ENCODE results near the gene BRD7. TPM values are rescaled to one million over a fixed set of nuclear protein-coding genes. Genes with fewer than 3 reads are reported as not detected.

The BRD7 gene
- total and polyA plus RNA-seq, 10 of the 15 experiments (the other 5 are each of a cell fraction or from before 2014, with no cell fraction given), result 16.9 to 74.7 (median 52.0) TPM

DNA sequence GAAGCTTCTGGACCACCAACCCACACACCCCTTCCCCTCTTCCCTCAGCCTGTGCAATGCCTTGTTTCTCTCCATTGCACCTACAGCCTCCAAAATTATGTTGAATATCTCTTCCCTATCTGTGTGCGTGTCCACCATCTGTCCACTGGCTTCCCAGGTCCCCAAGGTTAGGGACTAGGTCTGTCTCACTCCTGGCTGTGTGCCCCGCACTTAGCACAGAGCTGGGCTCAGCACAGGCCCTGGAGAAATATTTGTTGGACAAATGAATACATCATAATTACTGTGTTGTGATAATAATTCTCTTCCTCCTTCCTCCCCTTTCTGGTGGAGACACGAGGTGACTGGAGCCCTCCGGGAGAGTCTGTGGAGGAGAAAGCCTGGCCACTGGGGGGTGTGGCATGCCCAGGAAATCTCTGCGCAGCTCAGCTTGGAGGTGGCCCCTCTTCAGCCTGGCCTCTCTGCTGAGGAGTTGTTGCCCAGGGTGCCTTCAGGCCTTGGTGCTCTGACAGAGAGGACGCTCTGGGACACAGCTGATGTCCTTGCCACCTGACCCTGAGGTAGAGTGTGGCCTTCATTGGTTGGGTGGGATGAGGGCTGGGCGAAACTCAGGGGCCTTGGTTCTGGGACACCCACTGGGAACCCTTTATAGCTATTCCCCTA lies 3.3 kb upstream of the BRD7 start:
- Histone ChIP-seq H3K9ac (ENCODE audit: control insufficient read depth, insufficient read depth, low read length) (no peak overlapping the region), H3K27me3 (replicated peaks in 1 of 2; ENCODE audit: control insufficient read depth in 2 of 2, insufficient read depth in 2 of 2, low read length in 1 of 2) (no peaks in the 10 kb centered on the region), H3K4me3 (no peak overlapping the region), H3K27ac (ENCODE audit: control insufficient read depth, insufficient read depth) (no peak overlapping the region), H3K9me3 (replicated peaks; ENCODE audit: control insufficient read depth, insufficient read depth, low read length) (no peaks in the 10 kb centered on the region; the same call in 2 of the 3 replicates), H3K4me1 (ENCODE audit: control insufficient read depth, insufficient read depth, low read length) (no peaks in the 10 kb centered on the region; the same call in 1 of the 2 replicates), H3K79me2 (ENCODE audit: control insufficient read depth, insufficient read depth, low read length) (peaks cover 15% of the 10 kb centered on the region), H3K4me2 (ENCODE audit: control insufficient read depth, insufficient read depth) (no peak overlapping the region), H2AFZ (ENCODE audit: control insufficient read depth, low read depth, low read length) (no peak overlapping the region), H4K20me1 (ENCODE audit: control insufficient read depth, insufficient read depth) (no peaks in the 10 kb centered on the region), H3K36me3 (ENCODE audit: control insufficient read depth in 2 of 2, insufficient read depth in 2 of 2, low read length in 1 of 2) (no peaks in the 10 kb centered on the region)
- ChIA-PET CTCF (interaction anchor here (0.9 to 1.9 kb wide), 4 partner anchors 16 to 434 kb away, joined by 3 to 9 read pairs (median 6); partner anchors contain the start of gene CNEP1R1), SMC1A (ENCODE audit: uncharacterized antibody, unreplicated experiment) (interaction anchor here (1.1 to 2.4 kb wide), 2 partner anchors 157 to 434 kb away, joined by 3 to 7 read pairs; no protein-coding TSS in a partner anchor), RAD21 (ENCODE audit: unreplicated experiment) (interaction anchor here (0.8 to 1.9 kb wide), 3 partner anchors 126 to 434 kb away, joined by 3 to 7 read pairs (median 3); no protein-coding TSS in a partner anchor), POLR2A (no interaction called here)
- FAIRE-seq (no peak), ATAC-seq (no peak), DNase-seq (ENCODE audit: low read depth, low spot score) (no peak)
- in situ Hi-C loops (cut with MboI) (no loop called here), intact Hi-C loops (cut with micrococcal nuclease; ENCODE audit: unreplicated experiment) (loop anchor here (10.0 kb wide), 1 partner anchor 133 kb away; no protein-coding TSS in a partner anchor)
- BruUV-seq (replicated peaks), result no TSS peak
- 44% methylated on average over 7 of the region's 7 CpGs for WGBS (ENCODE audit: insufficient coverage, insufficient replicate concordance, low lambda C conversion rate, missing lambda C conversion rate)
- TF ChIP-seq RELA (IDR thresholded peaks at IDR 0.05; ENCODE audit: borderline replicate concordance, partially characterized antibody) (no peak), POU2F2 (IDR thresholded peaks at IDR 0.05; ENCODE audit: borderline replicate concordance, low read depth, low read length) (no peak), YBX1 (IDR thresholded peaks at IDR 0.05) (no peak), NR2C2 (IDR thresholded peaks at IDR 0.05; ENCODE audit: borderline replicate concordance, control insufficient read depth, insufficient read length, low read depth) (no peak), FOS (IDR thresholded peaks at IDR 0.05; ENCODE audit: borderline replicate concordance, extremely low read depth, insufficient read length) (no peak), HDGF (IDR thresholded peaks at IDR 0.05) (no peak), SMAD5 (IDR thresholded peaks at IDR 0.05; ENCODE audit: low read depth) (no peak), EED (IDR thresholded peaks at IDR 0.05; ENCODE audit: low read depth) (no peak), TBL1XR1 (IDR thresholded peaks at IDR 0.05; ENCODE audit: low read depth, low read length) (no peak), EZH2 (IDR thresholded peaks at IDR 0.05; ENCODE audit: borderline replicate concordance, control insufficient read depth, low read depth, low read length) (no peak), JUNB (IDR thresholded peaks at IDR 0.05) (no peak), IKZF2 (IDR thresholded peaks at IDR 0.05) (no peak), NR2F1 (conservative IDR thresholded peaks at IDR 0.05) (no peak), SMC3 (IDR thresholded peaks at IDR 0.05; ENCODE audit: borderline replicate concordance, low read length) (peak; percentile 15; the same call in 1 of the 2 replicates), POLR2AphosphoS2 (IDR thresholded peaks at IDR 0.05; ENCODE audit: low read depth, low read length) (no peak), BCL11A (IDR thresholded peaks at IDR 0.05; ENCODE audit: low read depth, low read length) (no peak), HDAC6 (IDR thresholded peaks at IDR 0.05; ENCODE audit: unreplicated experiment) (no peak), SMARCA5 (IDR thresholded peaks at IDR 0.05) (no peak)
- TF ChIP-seq, protein P1, sequence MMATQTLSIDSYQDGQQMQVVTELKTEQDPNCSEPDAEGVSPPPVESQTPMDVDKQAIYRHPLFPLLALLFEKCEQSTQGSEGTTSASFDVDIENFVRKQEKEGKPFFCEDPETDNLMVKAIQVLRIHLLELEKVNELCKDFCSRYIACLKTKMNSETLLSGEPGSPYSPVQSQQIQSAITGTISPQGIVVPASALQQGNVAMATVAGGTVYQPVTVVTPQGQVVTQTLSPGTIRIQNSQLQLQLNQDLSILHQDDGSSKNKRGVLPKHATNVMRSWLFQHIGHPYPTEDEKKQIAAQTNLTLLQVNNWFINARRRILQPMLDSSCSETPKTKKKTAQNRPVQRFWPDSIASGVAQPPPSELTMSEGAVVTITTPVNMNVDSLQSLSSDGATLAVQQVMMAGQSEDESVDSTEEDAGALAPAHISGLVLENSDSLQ (IDR thresholded peaks at IDR 0.05), result no peak
- TF ChIP-seq, protein P2, sequence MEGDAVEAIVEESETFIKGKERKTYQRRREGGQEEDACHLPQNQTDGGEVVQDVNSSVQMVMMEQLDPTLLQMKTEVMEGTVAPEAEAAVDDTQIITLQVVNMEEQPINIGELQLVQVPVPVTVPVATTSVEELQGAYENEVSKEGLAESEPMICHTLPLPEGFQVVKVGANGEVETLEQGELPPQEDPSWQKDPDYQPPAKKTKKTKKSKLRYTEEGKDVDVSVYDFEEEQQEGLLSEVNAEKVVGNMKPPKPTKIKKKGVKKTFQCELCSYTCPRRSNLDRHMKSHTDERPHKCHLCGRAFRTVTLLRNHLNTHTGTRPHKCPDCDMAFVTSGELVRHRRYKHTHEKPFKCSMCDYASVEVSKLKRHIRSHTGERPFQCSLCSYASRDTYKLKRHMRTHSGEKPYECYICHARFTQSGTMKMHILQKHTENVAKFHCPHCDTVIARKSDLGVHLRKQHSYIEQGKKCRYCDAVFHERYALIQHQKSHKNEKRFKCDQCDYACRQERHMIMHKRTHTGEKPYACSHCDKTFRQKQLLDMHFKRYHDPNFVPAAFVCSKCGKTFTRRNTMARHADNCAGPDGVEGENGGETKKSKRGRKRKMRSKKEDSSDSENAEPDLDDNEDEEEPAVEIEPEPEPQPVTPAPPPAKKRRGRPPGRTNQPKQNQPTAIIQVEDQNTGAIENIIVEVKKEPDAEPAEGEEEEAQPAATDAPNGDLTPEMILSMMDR (IDR thresholded peaks at IDR 0.05 in 2 of 3, conservative IDR thresholded peaks at IDR 0.05 in 1 of 3; ENCODE audit: control insufficient read depth in 2 of 3, extremely low read depth in 1 of 3, insufficient read depth in 1 of 3, low read depth in 3 of 3, low read length in 3 of 3), result peak; percentile 4 to 13 (median 10); a peak in 1 of 6 replicates
- TF ChIP-seq, protein P3, sequence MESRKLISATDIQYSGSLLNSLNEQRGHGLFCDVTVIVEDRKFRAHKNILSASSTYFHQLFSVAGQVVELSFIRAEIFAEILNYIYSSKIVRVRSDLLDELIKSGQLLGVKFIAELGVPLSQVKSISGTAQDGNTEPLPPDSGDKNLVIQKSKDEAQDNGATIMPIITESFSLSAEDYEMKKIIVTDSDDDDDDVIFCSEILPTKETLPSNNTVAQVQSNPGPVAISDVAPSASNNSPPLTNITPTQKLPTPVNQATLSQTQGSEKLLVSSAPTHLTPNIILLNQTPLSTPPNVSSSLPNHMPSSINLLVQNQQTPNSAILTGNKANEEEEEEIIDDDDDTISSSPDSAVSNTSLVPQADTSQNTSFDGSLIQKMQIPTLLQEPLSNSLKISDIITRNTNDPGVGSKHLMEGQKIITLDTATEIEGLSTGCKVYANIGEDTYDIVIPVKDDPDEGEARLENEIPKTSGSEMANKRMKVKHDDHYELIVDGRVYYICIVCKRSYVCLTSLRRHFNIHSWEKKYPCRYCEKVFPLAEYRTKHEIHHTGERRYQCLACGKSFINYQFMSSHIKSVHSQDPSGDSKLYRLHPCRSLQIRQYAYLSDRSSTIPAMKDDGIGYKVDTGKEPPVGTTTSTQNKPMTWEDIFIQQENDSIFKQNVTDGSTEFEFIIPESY (IDR thresholded peaks at IDR 0.05), result no peak

All from GM12878 (cell line).